K562 (cell line): ENCODE results near the gene FGFR4.

ENCODE experiments used
- ARNT ChIP-seq, 2 experiments: fragments of 450-650 bp; IDR thresholded peaks; 2 replicates each; pipeline ENCODE4 v1.6.1; 2016; ENCODE audit warnings: mild to moderate bottlenecking in 1 of 2
- RFX5 ChIP-seq: IDR thresholded peaks from 2 replicates; pipeline ENCODE4 v1.6.1; 2011; ENCODE audit warnings: low read depth, mild to moderate bottlenecking, improper control_type of control experiment, low read length
- ZFX ChIP-seq: sonication (generic); formaldehyde crosslinking; IDR thresholded peaks from 2 replicates; pipeline ENCODE4 v1.8.0; 2022; ENCODE audit warnings: mild to moderate bottlenecking, missing genetic modification reagents, moderate library complexity

GRCh38 chr5:177133096-177133852 lies 46.6 kb downstream of the FGFR4 start, which contains the start of gene NSD1:
- no peak for TF ChIP-seq RFX5
- no peak for TF ChIP-seq ARNT (IDR thresholded peaks at IDR 0.05)
- peak; percentile 83 for TF ChIP-seq ZFX (CRISPR knock-in tag)
